Neural cell (in vitro differentiated cells): Measurements from ENCODE around the gene CDH5. TPM values are rescaled to one million over a fixed set of nuclear protein-coding genes. Genes with fewer than 3 reads are reported as not detected.

Experiments
- H2AFZ ChIP-seq: fragments of 200-600, 300-800 bp; sonication (generic), shearing (Covaris generic); 2 replicates; pipeline ENCODE4 v1.6.0; 2014; ENCODE audit warnings: low read depth, mild to moderate bottlenecking, antibody characterized with exemption, low read length, moderate library complexity
- H3F3A ChIP-seq: fragments of 200-600 bp; shearing (Covaris generic); 2 replicates; pipeline ENCODE4 v1.6.1; 2016; ENCODE audit warnings: mild to moderate bottlenecking, moderate library complexity, mixed read lengths, antibody characterized with exemption, low read length; ENCODE audit not compliant: insufficient read depth, poor library complexity, severe bottlenecking
- H3K27ac ChIP-seq: fragments of 200-600, 300-800 bp; sonication (generic), shearing (Covaris generic); 2 replicates; pipeline ENCODE4 v1.5.1; 2014; ENCODE audit warnings: mild to moderate bottlenecking, low read length, moderate library complexity
- H3K27me3 ChIP-seq: fragments of 300-800, 200-600 bp; sonication (generic), shearing (Covaris generic); 2 replicates; pipeline ENCODE4 v1.6.0; 2014; ENCODE audit warnings: mild to moderate bottlenecking, low read depth, low read length, moderate library complexity; ENCODE audit not compliant: insufficient read depth
- H3K36me3 ChIP-seq: fragments of 300-800, 200-600 bp; sonication (generic), shearing (Covaris generic); 2 replicates; pipeline ENCODE4 v1.5.1; 2014; ENCODE audit warnings: mild to moderate bottlenecking, antibody characterized with exemption, low read length, moderate library complexity; ENCODE audit not compliant: insufficient read depth
- H3K4me2 ChIP-seq: fragments of 300-800, 200-600 bp; sonication (generic), shearing (Covaris generic); 2 replicates; pipeline ENCODE4 v1.6.0; 2014; ENCODE audit warnings: mild to moderate bottlenecking, low read length
- H3K4me3 ChIP-seq: fragments of 300-800, 200-600 bp; sonication (generic), shearing (Covaris generic); 2 replicates; pipeline ENCODE4 v1.5.1; 2014; ENCODE audit warnings: mild to moderate bottlenecking, low read length, moderate library complexity
- H3K79me2 ChIP-seq: fragments of 200-600 bp; shearing (Covaris generic); replicated peaks from 2 replicates; pipeline ENCODE4 v1.6.0; 2014; ENCODE audit warnings: mild to moderate bottlenecking, low read length, moderate library complexity; ENCODE audit not compliant: insufficient read depth
- H3K9ac ChIP-seq: fragments of 300-800, 200-600 bp; sonication (generic), shearing (Covaris generic); 2 replicates; pipeline ENCODE4 v1.6.1; 2016; ENCODE audit warnings: mild to moderate bottlenecking, low read length, mixed read lengths
- H3K9me2 ChIP-seq: fragments of 200-600 bp; shearing (Covaris generic); 2 replicates; pipeline ENCODE4 v1.6.1; 2016; ENCODE audit warnings: mild to moderate bottlenecking, low read length, mixed read lengths; ENCODE audit not compliant: insufficient read depth
- H3K9me3 ChIP-seq: fragments of 200-600, 300-800 bp; sonication (generic), shearing (Covaris generic); 2 replicates; pipeline ENCODE4 v1.6.1; 2016; ENCODE audit warnings: mild to moderate bottlenecking, mixed run types, low read length, moderate library complexity, mixed read lengths
- H4K20me1 ChIP-seq: fragments of 200-600 bp; shearing (Covaris generic); 2 replicates; pipeline ENCODE4 v1.6.1; 2016; ENCODE audit warnings: mild to moderate bottlenecking, mixed run types; ENCODE audit not compliant: insufficient read depth
- EP300 ChIP-seq: fragments of 450-650 bp; conservative IDR thresholded peaks from 2 replicates; pipeline ENCODE4 v1.6.1; 2014; ENCODE audit warnings: antibody characterized with exemption, mild to moderate bottlenecking, moderate library complexity; ENCODE audit not compliant: poor library complexity, severe bottlenecking
- EZH2 ChIP-seq: fragments of 200-600, 300-800 bp; shearing (Covaris generic), sonication (generic); IDR thresholded peaks from 2 replicates; pipeline ENCODE4 v1.6.1; 2014; ENCODE audit warnings: antibody characterized with exemption, low read length, borderline replicate concordance, mild to moderate bottlenecking; ENCODE audit not compliant: insufficient read depth, poor library complexity, severe bottlenecking
- MXI1 ChIP-seq: fragments of 450-650 bp; conservative IDR thresholded peaks from 2 replicates; pipeline ENCODE4 v1.6.1; 2014; ENCODE audit warnings: antibody characterized with exemption, mild to moderate bottlenecking; ENCODE audit not compliant: poor library complexity, severe bottlenecking
- POLR2AphosphoS5 ChIP-seq: IDR thresholded peaks from 2 replicates; pipeline ENCODE4 v1.6.1; 2012
- RAD21 ChIP-seq: fragments of 450-650 bp; conservative IDR thresholded peaks from 2 replicates; pipeline ENCODE4 v1.6.1; 2014; ENCODE audit warnings: antibody characterized with exemption, mild to moderate bottlenecking, moderate library complexity
- REST ChIP-seq: IDR thresholded peaks from 2 replicates; pipeline ENCODE4 v1.6.1; 2012; ENCODE audit warnings: borderline replicate concordance
- TAF1 ChIP-seq: IDR thresholded peaks from 2 replicates; pipeline ENCODE4 v1.6.1; 2012; ENCODE audit warnings: low read depth
- polyA plus RNA-seq: library from polyadenylated mRNA; depleted of rRNA; stranded (reverse); fragments of >200 nt; gene quantifications from 2 replicates; pipeline ENCODE4 v1.2.3, GENCODE V29; 2014
- TF ChIP-seq, protein P1 (sequence below): fragments of 450-650 bp; IDR thresholded peaks from 2 replicates; pipeline ENCODE4 v1.5.1; 2014; ENCODE audit warnings: antibody characterized with exemption, mild to moderate bottlenecking, moderate library complexity; ENCODE audit not compliant: poor library complexity, severe bottlenecking

CDH5 gene
- polyA plus RNA-seq, 1 donor from 2014 or later, result not detected

GRCh38 chr16:66400503-66401380, 34.3 kb downstream of the CDH5 start:
- Histone ChIP-seq H3K9me2 (no peaks in the 10 kb centered on the region), H3K79me2 (no peaks in the 10 kb centered on the region), H3K27me3 (no peaks in the 10 kb centered on the region), H3K9ac (no peak overlapping the region), H3F3A (no peaks in the 10 kb centered on the region), H2AFZ (no peak overlapping the region), H3K27ac (no peak overlapping the region), H3K9me3 (no peaks in the 10 kb centered on the region), H3K4me2 (no peak overlapping the region), H4K20me1 (no peaks in the 10 kb centered on the region), H3K36me3 (no peaks in the 10 kb centered on the region), H3K4me3 (no peak overlapping the region)
- TF ChIP-seq TAF1 (no peak), RAD21 (no peak), EZH2 (no peak), POLR2AphosphoS5 (no peak), EP300 (no peak), MXI1 (no peak), REST (no peak)

- no peaks in the 10 kb centered on the region for H3K36me3 ChIP-seq
- no peaks in the 10 kb centered on the region for H3K79me2 ChIP-seq
- no peaks in the 10 kb centered on the region for H3K9me2 ChIP-seq
- H3K9me3 ChIP-seq, result no peaks in the 10 kb centered on the region
- H3K9ac ChIP-seq, result no peak overlapping the region
- no peak overlapping the region for H3K4me2 ChIP-seq
- no peak overlapping the region for H2AFZ ChIP-seq
- H3F3A ChIP-seq, result no peaks in the 10 kb centered on the region
- H3K27me3 ChIP-seq, result no peaks in the 10 kb centered on the region
- H4K20me1 ChIP-seq, result no peaks in the 10 kb centered on the region
- no peak overlapping the region for H3K4me3 ChIP-seq
- no peak overlapping the region for H3K27ac ChIP-seq
- no peak for TF ChIP-seq EZH2
- TF ChIP-seq EP300, result no peak
- TF ChIP-seq, protein P1, sequence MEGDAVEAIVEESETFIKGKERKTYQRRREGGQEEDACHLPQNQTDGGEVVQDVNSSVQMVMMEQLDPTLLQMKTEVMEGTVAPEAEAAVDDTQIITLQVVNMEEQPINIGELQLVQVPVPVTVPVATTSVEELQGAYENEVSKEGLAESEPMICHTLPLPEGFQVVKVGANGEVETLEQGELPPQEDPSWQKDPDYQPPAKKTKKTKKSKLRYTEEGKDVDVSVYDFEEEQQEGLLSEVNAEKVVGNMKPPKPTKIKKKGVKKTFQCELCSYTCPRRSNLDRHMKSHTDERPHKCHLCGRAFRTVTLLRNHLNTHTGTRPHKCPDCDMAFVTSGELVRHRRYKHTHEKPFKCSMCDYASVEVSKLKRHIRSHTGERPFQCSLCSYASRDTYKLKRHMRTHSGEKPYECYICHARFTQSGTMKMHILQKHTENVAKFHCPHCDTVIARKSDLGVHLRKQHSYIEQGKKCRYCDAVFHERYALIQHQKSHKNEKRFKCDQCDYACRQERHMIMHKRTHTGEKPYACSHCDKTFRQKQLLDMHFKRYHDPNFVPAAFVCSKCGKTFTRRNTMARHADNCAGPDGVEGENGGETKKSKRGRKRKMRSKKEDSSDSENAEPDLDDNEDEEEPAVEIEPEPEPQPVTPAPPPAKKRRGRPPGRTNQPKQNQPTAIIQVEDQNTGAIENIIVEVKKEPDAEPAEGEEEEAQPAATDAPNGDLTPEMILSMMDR, result no peak
- TF ChIP-seq TAF1, result no peak
- TF ChIP-seq RAD21, result no peak
- TF ChIP-seq MXI1, result no peak
Observed at GRCh38 chr16:66401610-66402009, 35.1 kb downstream of the CDH5 start.
